ENCODE results near the gene LAPTM4A.
"Not testable (repeated sequence)": the region's sequence is repeated elsewhere in the genome, so short reads cannot be mapped to it uniquely, and the experiment has no call there.

The LAPTM4A gene

GRCh38 chr2:20077411-20077940 lies 26.0 kb upstream of the LAPTM4A start:
- no peak for DNase-seq (ENCODE audit: extremely low spot score, insufficient read length, low read depth)

GRCh38 chr2:20076757-20077156 lies 25.3 kb upstream of the LAPTM4A start:
- no peak for DNase-seq (ENCODE audit: extremely low spot score, insufficient read length, low read depth)
- no peak for FAIRE-seq

More at GRCh38 chr2:20077411-20077940, 26.0 kb upstream of the LAPTM4A start:
- FAIRE-seq, result no peak

GRCh38 chr2:20074901-20075300 lies 23.5 kb upstream of the LAPTM4A start:
- FAIRE-seq (no peak), DNase-seq (ENCODE audit: extremely low spot score, insufficient read length, low read depth) (no peak)

- DNase-seq (ENCODE audit: extremely low spot score, insufficient read length, low read depth); FAIRE-seq: not testable (repeated sequence)
These were observed 22.7 kb upstream of the LAPTM4A start for GRCh38 chr2:20074046-20074648.

GRCh38 chr2:20073460-20073859 lies 22.0 kb upstream of the LAPTM4A start:
- DNase-seq (ENCODE audit: extremely low spot score, insufficient read length, low read depth) (no peak), FAIRE-seq (no peak)

- no peak for FAIRE-seq
- DNase-seq (ENCODE audit: extremely low spot score, insufficient read length, low read depth), result no peak
These were observed 21.2 kb upstream of the LAPTM4A start for GRCh38 chr2:20072436-20073158.

- FAIRE-seq (no peak), DNase-seq (ENCODE audit: extremely low spot score, insufficient read length, low read depth) (no peak)
These were observed 20.3 kb upstream of the LAPTM4A start for GRCh38 chr2:20071397-20072383.

- DNase-seq (ENCODE audit: extremely low spot score, insufficient read length, low read depth) (no peak), FAIRE-seq (no peak)
These were observed 18.3 kb upstream of the LAPTM4A start for GRCh38 chr2:20069756-20070155.

- FAIRE-seq (no peak), DNase-seq (ENCODE audit: extremely low spot score, insufficient read length, low read depth) (no peak)
These were observed 16.7 kb upstream of the LAPTM4A start for GRCh38 chr2:20067992-20068584.

- no peak for FAIRE-seq
These were observed 14.6 kb upstream of the LAPTM4A start for GRCh38 chr2:20065885-20066602.

GRCh38 chr2:20064841-20065240 lies 13.4 kb upstream of the LAPTM4A start:
- no peak for FAIRE-seq

More at GRCh38 chr2:20065885-20066602, 14.6 kb upstream of the LAPTM4A start:
- no peak for DNase-seq (ENCODE audit: extremely low spot score, insufficient read length, low read depth)

GRCh38 chr2:20064421-20064820 lies 13.0 kb upstream of the LAPTM4A start:
- DNase-seq (ENCODE audit: extremely low spot score, insufficient read length, low read depth) (no peak), FAIRE-seq (no peak)

More at GRCh38 chr2:20064841-20065240, 13.4 kb upstream of the LAPTM4A start:
- no peak for DNase-seq (ENCODE audit: extremely low spot score, insufficient read length, low read depth)

- no peak for FAIRE-seq
- no peak for DNase-seq (ENCODE audit: extremely low spot score, insufficient read length, low read depth)
These were observed 11.5 kb upstream of the LAPTM4A start for GRCh38 chr2:20062615-20063545.

- DNase-seq (ENCODE audit: extremely low spot score, insufficient read length, low read depth) (no peak), FAIRE-seq (no peak)
These were observed 10.5 kb upstream of the LAPTM4A start for GRCh38 chr2:20061940-20062339.

- DNase-seq (ENCODE audit: extremely low spot score, insufficient read length, low read depth), result no peak
These were observed 10.0 kb upstream of the LAPTM4A start for GRCh38 chr2:20061476-20061875.

GRCh38 chr2:20060106-20060505 lies 8.7 kb upstream of the LAPTM4A start:
- DNase-seq (ENCODE audit: extremely low spot score, insufficient read length, low read depth), result no peak
- FAIRE-seq, result no peak

More at GRCh38 chr2:20061476-20061875, 10.0 kb upstream of the LAPTM4A start:
- FAIRE-seq, result no peak

- FAIRE-seq (no peak), DNase-seq (ENCODE audit: extremely low spot score, insufficient read length, low read depth) (no peak)
These were observed 5.8 kb upstream of the LAPTM4A start for GRCh38 chr2:20057268-20057667.

- DNase-seq (ENCODE audit: extremely low spot score, insufficient read length, low read depth) (no peak), FAIRE-seq (no peak)
These were observed 3.5 kb upstream of the LAPTM4A start for GRCh38 chr2:20054931-20055330.
